NCI-H128 (cell line): ENCODE results near the gene NUB1.

Experiments
- DNase-seq: peaks from one replicate; lab custom pipeline; 2025; ENCODE audit not compliant: unreplicated experiment; lab: John Stamatoyannopoulos, UW

The NUB1 gene

DNA sequence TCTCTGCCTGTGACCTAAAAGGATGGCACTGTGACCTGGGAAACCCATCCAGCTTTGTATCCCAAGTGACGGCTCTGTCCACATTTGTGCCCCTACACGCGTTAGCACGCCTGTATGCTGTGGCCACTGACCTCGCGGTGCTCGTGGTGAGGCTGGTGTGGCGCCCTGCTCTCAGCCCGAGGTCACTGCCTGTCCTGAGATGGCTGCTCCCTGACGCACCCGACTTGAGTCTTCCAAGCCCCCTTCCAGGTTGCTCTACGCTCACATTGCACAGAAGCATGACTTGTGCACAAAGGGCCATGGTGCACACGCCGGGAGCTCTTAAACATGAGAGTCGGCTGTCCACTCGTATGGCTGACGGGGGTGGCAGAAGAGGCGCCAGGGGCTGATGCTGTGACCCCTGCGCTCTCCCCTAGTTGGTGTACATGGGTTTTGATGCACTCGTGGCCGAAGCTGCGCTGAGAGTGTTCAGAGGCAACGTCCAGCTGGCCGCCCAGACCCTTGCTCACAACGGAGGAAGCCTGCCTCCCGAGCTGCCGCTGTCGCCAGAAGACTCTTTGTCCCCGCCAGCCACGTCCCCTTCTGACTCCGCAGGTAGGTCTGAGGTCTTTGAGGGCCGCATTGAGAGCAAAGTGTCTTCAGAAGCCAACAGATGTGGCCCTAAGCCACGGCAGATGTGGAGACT lies 34.7 kb downstream of the NUB1 start:
- no peak for DNase-seq

DNA sequence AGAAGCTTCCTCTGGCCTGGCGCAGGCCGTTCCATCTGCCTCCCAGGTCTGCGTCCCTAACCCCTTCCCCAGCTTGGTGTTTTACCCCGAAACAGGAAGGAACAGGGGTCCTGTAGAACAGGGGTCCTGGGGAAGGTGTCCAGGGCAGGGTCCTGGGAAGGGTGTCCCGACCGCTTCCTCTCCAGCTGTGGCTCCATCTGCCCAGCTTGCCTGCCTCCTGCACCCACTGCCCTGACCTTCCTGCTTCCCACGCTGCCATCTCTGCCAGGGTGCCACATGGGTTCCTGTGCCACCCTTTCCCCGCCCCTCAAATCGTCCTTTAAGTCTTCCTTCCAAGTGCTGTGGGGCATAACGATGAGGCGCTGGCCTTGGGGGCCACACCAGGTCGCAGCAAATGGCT lies 35.8 kb downstream of the NUB1 start:
- no peak for DNase-seq

DNA sequence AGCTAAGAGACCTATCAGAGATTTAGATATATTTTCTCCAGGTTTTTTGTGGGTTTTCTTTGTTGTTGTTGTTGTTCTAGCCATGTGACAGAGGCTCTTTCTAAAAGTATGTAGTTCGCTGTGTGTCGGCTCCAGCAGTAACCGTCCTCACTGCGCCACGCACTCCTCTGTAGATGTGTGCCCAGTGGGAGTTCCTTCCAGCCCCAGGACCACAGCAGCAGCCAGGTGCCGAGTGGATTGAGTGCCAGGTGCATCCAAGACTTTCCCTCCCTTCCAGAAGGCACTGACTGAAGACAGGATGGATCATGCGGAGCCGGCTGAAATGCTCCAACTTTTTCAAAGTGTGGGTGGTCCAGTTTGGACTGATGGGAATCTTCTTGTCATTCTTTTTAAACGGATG lies 36.4 kb downstream of the NUB1 start:
- DNase-seq = no peak

DNA sequence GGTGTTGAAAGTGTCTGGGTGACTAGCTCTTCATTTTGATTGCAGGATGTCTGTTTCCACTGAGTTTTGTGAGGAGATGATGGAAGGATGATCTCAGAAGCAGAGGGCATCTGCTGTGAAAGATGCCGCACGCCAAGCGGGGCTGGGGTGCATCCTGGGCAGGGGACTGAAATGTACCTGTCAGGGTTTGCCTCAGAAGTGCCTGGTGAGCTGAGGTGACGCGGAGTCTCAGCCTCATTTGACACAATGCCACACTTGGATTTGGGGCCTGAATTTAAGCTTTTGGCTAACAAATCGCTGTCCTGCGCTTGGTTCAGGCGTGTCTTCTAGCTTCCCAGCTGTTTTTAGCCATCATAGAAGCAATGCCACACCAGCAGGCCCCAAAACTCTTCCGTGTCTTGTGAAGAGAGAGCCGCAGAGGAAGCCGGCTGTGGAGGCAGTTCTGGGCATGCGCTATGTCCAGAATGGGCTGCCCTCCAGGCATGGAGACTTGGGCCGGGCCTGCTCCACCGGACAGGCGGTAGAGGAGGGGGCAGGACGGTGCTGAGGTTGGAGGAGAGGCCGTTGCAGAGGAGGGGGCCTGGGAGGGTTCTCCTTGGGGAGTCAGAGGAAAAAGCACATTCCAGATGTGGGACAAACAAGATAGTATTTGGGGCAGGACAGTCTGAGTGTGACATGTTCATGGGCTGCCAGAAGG lies 37.0 kb downstream of the NUB1 start:
- DNase-seq = no peak

DNA sequence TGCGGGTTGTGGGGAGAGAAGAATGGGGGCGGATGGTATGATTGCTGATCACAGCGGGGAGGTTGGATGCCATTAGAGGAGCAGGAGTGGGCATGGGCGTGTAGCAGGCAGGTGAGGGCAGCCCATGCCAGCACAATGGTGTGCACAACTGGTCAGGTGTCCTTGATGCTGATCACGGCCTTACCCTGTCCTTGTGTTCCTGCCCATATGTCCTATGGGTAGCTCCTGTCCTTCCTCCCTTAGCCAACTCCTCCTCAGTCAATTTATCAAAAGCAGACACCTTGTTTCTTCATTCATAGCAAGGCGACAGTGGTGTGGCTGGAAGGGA lies 37.5 kb downstream of the NUB1 start:
- no peak for DNase-seq

DNA sequence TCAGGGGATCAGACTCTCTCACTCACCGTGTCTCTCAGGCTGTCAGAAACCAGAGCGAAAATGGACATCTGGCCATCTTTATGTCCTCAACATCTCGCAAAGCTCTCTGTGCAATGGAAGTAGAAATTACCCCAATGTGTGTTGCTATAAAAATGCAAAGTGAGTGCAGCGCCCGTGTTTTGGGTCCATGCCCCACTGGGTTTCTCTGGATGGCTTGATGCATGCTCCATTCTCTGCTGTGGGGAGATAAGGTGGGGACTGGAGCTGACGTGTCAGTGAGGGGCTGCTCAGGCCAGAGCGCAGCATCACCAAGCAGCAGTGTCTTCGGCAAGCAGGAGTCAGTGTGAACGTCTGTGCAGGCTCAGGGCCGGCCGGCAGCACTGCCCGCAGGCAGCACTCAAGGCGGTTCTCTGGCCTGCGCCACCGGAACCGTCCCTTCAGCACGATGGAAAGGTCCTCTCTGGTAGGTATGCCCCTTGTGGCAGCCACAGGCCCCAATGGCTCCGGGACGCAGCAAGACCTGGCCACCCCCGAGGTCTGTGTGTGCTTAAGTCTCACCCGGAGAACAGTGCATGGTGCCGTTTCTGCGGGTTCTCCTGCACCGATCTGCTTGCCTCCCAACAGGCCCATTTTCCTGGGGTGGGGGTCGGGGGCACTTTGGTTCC lies 38.1 kb downstream of the NUB1 start:
- no peak for DNase-seq

DNA sequence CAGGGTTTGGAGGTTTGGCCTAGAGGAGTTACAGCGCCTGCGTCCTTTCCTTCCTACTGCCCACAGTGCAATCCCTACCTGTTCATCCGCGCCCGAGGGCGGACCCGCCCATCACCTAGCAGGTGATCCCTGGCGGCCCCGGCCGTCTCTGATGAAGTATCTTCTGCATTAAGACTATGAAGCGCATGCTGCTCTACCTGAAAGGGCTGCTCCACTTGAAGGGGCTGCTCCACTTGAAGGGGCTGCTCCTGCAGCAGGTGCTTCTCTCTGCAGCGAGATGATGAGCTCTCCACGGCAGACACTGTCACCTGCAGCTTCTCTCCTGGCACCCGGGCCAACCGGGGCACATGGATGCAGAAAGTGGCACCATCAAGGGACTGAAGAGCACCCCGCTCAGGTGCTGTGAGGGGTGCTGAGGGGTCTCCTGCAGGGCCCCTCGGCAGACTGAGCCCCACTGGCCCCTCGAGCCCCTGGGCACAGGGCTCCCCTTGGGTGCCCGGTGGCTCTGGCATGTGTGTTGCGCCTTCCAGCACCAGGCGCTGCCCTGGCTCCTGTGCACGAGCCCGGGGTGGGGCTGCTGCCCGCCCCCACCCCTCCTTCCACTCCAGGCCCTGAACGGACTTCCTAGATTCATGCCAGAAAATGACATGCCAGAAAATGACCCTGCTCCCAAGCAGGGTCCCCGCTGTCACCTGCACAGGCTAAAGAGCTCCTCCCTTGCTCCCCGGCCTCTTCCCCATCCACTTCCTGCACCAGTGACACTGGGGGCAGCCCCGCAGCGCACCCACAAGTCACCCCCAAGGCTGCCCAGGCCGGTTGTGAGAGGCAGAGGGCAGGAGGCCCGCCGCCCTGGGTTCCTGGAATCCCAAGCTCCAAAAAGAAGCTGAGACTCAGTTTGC lies 38.8 kb downstream of the NUB1 start:
- no peak for DNase-seq

DNA sequence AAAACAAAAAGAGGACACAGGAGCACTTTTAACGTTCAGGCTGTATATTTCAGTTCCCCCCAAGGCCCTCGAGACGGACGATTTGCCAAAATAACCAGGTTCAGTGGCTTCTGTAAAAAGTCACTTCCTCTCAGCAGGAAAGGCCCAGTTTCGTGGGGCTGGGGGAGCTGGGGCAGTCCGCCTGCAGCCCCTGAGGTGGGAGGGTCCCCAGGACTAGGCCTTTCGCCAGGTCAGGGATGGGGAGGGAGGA lies 39.4 kb downstream of the NUB1 start:
- DNase-seq = no peak

DNA sequence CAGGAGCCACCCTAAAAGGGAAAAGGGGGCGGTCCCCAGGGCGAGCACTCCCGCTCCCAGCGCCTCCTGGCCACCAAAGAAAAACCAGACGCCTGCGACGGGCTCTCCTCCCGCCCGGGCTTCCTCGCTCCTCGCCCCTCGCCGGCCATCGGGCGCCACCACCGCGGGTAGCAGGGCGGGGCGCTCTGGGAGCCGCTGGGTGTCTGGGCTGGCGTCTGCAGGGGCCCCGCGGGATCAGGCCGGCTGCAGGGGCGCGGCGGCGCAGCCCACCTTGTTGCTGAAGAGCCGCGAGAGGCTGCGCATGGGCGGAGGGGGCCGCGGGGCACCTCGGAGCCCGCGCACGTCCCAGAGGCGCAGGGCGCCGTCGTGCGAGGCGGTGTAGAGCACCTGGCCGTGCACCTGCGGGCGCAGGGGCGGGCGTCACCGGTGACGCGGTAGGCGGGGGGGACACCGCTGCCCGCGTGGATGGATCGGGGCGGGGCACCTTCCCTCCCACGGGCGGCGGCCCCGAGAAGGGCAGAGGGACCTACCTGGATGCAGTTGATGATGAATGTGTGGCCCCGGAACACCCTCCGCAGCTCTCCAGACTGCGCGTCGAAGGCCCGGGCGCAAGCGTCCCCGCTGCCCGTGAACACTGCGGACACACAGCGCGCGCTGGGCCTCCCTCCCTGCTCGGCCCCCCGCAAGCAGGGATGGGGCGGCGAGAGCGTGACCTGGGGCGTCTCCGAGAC lies 39.9 kb downstream of the NUB1 start:
- DNase-seq = no peak

DNA sequence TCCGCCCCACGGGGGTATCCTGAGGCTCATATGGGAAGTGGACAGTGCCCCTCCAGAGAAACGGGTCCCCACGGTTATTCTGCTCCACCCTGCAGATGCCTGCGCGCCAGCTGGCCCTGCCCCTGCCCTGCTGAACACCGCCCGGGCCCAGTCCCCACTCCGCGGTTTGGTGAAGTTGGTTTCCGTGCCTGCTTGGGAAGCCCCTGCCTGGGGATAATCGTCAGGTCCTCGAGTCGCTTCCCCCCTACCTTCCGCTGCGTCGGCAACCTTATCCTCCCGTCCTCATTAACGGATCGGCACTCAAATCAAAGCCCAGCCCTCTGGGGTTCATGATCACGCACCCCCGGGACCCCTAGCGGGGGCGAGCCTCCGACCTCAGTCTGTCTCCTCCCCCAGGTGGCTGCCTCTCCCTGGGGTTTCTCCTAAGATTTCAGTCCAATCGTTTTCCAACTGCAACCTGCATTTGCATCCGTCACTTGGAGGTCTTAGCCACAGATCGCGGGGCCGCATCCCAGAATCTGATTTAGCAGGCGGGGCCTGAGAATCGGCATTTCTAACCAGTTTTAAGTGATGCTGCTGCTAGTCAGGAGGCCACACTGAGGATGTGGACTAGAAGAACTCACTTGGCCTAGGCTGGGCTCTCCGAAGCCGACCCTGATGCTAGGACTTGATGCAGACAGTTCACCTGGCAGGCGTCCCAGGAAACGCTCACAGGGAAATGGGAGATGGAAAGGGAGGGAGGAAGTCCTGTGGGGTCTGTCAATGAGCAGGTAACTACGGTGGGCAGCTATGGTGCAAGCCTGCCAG lies 40.7 kb downstream of the NUB1 start:
- DNase-seq = no peak

DNA sequence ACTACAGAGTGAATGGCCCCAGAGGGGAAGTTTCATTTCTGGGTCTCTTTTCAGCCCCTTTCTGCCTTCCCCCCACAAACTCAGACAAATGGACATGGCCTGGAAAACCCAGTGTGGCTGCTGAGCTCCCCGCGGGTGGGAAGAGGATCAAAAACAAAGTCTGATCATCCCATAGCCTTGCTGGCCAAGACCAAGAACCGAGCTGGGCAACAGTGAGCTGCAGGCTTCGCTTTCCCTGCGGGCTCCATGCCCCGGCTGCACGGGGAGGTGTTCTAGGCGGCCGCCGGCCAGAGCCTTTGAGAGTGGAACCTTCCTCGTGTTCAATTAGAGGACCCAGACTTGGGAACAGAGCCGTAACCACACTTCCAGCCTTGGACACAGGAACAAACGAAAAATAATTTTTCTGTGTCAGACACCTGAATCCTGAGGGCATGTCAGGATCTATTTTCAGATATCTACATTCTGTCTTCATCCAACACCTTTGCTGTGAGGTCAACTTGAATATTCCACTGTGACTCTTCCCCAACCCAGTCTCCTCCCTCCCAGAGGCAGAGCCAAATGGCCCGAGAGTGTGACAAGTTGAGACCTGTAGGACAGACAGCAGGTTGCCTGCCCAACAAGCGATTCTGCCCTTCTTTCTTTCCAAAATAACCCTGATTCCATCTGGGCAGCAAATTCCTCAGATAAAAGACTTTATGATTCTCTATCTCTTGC lies 42.2 kb downstream of the NUB1 start:
- DNase-seq = no peak

DNA sequence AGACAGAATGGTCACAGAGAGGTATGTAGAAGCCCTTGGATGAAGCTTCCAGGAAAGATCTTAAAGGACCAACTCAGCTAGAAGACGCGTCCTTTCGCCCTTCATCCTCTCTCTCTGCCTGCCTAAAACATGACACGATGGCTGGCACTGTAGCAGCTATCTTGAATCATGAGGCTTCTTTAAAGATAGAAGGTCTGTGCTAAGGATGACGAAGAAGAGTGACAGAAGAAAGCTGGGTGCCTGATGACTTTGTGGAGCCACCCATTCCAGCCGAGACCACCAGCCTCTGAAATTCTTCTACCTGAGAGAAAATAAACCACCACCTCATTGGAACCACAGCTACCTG lies 42.7 kb downstream of the NUB1 start:
- no peak for DNase-seq

DNA sequence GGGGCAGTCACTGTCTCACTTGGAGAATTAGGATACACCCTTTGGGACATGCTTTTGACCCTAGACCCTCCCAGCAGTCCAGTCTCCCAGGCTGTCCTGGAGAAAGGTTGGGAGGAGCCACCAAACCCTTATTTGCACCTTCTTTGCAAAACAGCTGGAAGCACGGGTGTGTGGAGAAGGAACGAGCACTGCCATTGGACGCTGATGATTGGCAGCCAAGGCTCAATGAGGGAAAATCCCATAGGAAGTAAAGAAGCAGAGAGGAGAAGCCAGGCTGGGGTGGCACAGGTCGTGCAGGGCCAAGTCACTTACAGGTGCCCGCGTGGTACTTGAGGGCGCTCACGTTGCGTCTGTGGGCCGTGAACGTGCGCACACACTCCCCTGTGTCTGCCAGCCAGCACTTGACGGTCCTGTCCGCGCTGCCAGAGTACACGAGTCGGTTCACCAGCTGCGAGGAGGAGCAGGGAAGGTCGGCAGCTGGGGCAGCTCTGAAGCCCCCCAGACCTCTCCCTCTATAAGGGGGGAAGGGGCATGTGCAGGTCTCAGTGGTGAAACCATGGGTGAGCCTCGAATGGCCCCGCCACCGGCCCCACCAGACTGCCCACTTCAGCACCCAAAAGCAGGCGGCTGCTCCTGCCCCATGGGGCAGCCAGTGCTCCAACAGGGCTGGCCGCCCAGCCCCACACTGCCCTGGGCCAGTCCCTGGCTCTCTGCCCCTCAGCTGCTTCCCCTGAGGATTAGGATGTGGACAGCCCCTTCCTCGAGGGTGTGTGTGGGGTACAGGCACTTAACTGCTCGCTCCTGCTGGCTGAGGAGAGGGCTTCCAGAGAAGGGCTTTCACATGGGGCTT lies 43.4 kb downstream of the NUB1 start:
- DNase-seq = no peak

DNA sequence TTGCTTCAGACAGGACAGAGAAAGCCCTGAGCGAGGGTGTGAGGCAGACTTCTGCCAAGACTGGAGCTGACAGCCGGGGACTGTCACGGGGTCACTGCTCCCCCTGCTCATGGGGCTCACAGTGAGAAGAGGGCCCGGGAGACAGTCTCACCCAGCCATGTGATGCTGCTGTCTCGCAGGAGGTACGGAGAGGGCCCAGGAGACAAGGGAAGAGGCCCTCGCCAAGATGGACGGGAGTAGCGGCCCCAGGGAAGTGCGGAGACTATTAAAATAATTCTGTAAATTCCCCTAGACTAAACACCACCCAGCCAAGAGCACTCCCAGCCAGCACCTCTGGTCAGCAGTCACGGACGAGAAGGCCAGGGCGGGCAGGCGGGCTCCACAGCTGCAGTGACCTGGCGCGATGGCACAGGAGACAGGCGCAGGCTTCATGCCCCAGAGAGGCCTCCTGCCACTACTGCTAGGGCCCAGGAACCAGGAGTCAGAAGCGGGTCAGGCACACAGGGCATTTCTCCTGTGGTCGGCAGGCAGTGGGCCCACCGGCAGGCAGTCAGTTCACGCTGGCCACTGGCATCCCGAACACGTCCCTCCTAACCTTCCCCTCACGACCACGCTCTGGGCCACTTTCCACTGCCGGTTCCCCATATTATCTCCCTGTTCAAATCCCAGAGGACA lies 44.2 kb downstream of the NUB1 start:
- no peak for DNase-seq

DNA sequence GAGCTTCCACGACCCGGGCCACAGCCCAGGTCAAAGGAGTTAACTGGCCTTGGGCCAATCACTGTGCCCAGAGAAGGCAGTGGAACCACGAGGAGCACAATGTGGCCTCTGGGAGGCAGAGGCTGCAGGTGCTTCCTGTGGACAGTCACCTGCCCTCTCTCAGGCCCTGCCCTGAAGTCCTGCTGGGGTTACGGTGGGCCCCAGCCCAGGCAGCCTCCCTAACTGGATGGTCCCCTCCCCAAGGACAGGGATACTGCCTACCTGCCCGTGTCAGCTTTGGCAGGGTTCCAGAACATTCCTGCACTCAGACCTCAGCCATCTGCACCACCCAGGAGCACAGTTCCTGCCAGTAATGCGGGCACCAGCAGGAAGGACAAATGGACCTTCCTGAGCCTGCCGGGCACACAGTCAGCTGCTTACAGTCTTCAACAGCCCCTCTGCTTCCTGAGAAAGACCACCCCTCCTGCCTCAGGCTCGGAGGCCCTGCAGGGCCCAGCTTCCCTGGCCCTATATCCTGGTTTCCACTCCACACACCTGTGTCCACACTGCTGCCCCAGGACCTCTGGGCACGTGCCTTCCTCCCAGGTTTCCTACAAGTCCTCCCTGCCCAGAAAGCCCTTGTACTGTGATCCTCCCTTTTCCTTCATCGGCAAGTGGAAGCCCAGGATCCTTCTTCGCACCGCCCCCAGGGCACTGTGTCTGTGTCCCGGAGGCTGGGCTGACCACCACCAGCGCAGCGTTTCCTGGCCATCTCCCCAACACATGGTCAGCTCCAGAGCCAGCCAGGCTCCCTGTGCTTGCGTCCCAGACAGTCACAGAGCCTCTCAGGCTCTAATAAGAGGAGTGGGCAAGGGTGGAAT lies 44.9 kb downstream of the NUB1 start:
- DNase-seq = no peak

DNA sequence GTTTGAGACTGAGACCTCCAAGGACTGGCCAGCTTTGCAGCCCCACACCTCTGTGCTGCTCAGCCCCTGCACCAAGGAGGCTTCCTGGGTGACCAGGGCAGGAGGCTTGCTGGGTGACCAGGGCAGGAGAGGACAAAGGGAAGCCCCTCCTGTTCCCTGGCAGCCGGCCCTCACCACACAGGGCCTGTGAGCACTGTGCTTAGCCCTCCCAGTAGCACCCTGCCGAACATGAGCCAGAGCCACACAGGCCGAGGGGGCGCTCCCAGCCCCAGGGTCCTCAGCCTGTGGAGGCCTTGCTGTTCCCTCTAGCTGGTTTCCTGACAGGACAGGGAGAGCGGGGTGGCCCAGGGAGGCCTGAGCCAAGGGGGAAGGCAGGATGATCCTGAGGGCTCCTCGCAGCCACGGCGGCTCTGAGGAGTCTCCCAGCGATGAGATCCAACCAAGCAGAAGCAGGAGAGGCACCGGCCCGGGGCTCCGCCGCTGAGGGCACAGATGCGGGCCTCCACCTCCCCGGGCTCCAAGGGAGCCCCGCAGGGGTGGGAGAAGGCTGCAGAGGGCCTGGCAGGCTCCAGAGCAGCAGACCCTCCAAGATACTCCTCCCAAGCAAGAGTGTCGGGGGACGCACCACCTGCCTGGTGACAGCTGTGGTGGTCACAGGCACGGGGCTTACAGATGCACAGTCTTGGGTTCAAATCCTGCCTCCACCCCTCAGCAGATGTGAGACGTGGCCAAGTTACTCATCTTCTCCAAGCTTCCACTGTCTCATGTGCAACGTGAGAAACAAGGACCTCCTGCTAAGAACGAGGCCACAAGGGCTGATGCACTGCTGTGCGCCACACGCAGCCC lies 45.8 kb downstream of the NUB1 start:
- DNase-seq = no peak

DNA sequence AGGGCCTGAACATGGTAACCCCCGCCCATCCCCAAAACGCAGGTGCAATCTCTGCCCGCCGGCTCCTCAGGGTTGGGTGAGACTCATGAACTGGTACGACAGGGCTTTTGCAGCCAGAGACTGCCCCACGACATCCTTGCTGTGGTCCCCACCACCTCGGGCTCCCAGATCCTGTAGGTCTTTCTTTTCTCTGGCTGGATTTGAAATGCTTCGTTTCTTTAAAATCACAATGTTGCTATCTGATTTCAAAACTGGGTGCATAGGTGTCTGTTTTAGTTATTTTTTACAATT lies 46.3 kb downstream of the NUB1 start:
- no peak for DNase-seq
